Astrocyte of the spinal cord (primary cell): ENCODE data around the gene CD27.
"Not testable (repeated sequence)": the region's sequence is repeated elsewhere in the genome, so short reads cannot be mapped to it uniquely, and the experiment has no call there.

Source experiments
- DNase-seq: peaks from one replicate; pipeline ENCODE4 v3.0.0; 2011; ENCODE audit warnings: low read depth, low spot score
- H3K4me3 ChIP-seq: 2 replicates; pipeline ENCODE4 v1.5.1; 2011; ENCODE audit warnings: low read depth, mild to moderate bottlenecking, low read length, moderate library complexity
- CTCF ChIP-seq: IDR thresholded peaks from 2 replicates; pipeline ENCODE4 v1.5.1; 2012; ENCODE audit warnings: low read depth, mild to moderate bottlenecking, low read length, inconsistent platforms
- in situ Hi-C: cut with HindIII; loops from 2 replicates; pipeline ENCODE4 v1.10.0; 2017; ENCODE audit warnings: low sequenced_read_pairs

The CD27 gene

GRCh38 chr12:6488240-6488639, 43.5 kb downstream of the CD27 start:
- DNase-seq = no peak
- H3K4me3 ChIP-seq = no peak overlapping the region
- no peak for TF ChIP-seq CTCF
- in situ Hi-C loops = no loop called here

- no peak for TF ChIP-seq CTCF
- in situ Hi-C loops = no loop called here
- H3K4me3 ChIP-seq = no peak overlapping the region
- DNase-seq = no peak
Observed at GRCh38 chr12:6489449-6489848, 44.7 kb downstream of the CD27 start.

GRCh38 chr12:6490673-6491072, 45.9 kb downstream of the CD27 start:
- not testable (repeated sequence) for H3K4me3 ChIP-seq, DNase-seq

GRCh38 chr12:6492838-6493496, 48.2 kb downstream of the CD27 start, which contains the start of gene MRPL51:
TSS of gene MRPL51 (minus strand) at chr12:6493262. CDS start at chr12:6493136, 126 bp downstream.
- peak within 1 kb of the TSS; percentile 91 for H3K4me3 ChIP-seq
- DNase-seq = peak; percentile 97
- in situ Hi-C loops = no loop called here
- no peak for TF ChIP-seq CTCF

More at GRCh38 chr12:6490673-6491072, 45.9 kb downstream of the CD27 start:
- in situ Hi-C loops = not testable (repeated sequence)

GRCh38 chr12:6493497-6494257, 48.9 kb downstream of the CD27 start, which contains the start of gene NCAPD2:
TSS of gene NCAPD2 (plus strand) at chr12:6494102. CDS start at chr12:6495099, 997 bp downstream.
- no peak for TF ChIP-seq CTCF
- H3K4me3 ChIP-seq = peak within 1 kb of the TSS; percentile 91
- in situ Hi-C loops = no loop called here
- peak; percentile 98 for DNase-seq

- in situ Hi-C loops = no loop called here
- H3K4me3 ChIP-seq = peak overlapping the region; percentile 91
- DNase-seq = no peak
- peak; percentile 13 for TF ChIP-seq CTCF
Observed at GRCh38 chr12:6494258-6494743, 49.5 kb downstream of the CD27 start.

- no peak for TF ChIP-seq CTCF
- H3K4me3 ChIP-seq = peak overlapping the region; percentile 91
- DNase-seq = no peak
- in situ Hi-C loops = no loop called here
Observed at GRCh38 chr12:6494968-6495367, 50.2 kb downstream of the CD27 start.

GRCh38 chr12:6497291-6497690, 52.5 kb downstream of the CD27 start:
- H3K4me3 ChIP-seq, in situ Hi-C loops, DNase-seq: not testable (repeated sequence)
